Vagina (tissue), 2 donors: ENCODE measurements around the gene SPSB3. TPM values are rescaled to one million over a fixed set of nuclear protein-coding genes. Genes with fewer than 3 reads are reported as not detected.

Experiments used
- DNase-seq, 2 donors: peaks; one replicate each; pipeline ENCODE4 v3.0.0-alpha.2; 2017; ENCODE audit errors: extremely low spot score in 2 of 2
- H3K27ac ChIP-seq: fragments of 200-600 bp; sonication (generic); one replicate; pipeline ENCODE4 v1.5.1; 2019
- H3K27me3 ChIP-seq: fragments of 200-600 bp; sonication (generic); one replicate; pipeline ENCODE4 v1.5.1; 2019
- H3K36me3 ChIP-seq, 2 donors: fragments of 200-600 bp; sonication (generic); one replicate each; pipeline ENCODE4 v1.5.1; 2017 to 2019
- H3K4me1 ChIP-seq: fragments of 200-600 bp; sonication (generic); one replicate; pipeline ENCODE4 v1.5.1; 2019
- H3K4me3 ChIP-seq, 2 donors: fragments of 200-600 bp; sonication (generic); 1 replicate in 1 of 2; 2 replicates in 1 of 2; pipeline ENCODE4 v1.5.1; 2016 to 2019
- H3K9me3 ChIP-seq: fragments of 200-600 bp; sonication (generic); one replicate; pipeline ENCODE4 v1.5.1; 2019
- POLR2A ChIP-seq, 2 donors: fragments of 450-650 bp; IDR thresholded peaks; one replicate each; pipeline ENCODE4 v1.6.1; 2017; ENCODE audit warnings: antibody characterized with exemption in 2 of 2, mild to moderate bottlenecking in 2 of 2, moderate library complexity in 2 of 2
- POLR2AphosphoS5 ChIP-seq, 2 donors: sonication (generic); formaldehyde crosslinking; IDR thresholded peaks; one replicate each; pipeline ENCODE4 v1.9.0; 2017; ENCODE audit warnings: antibody characterized with exemption in 2 of 2, mild to moderate bottlenecking in 2 of 2, low read depth in 1 of 2; ENCODE audit not compliant: insufficient read depth in 1 of 2
- intact Hi-C: fragments of 100-400 bp; cut with DNase I; formaldehyde crosslinking; loops from one replicate; pipeline ENCODE4 v1.15.1; 2023
- total RNA-seq: library from RNA; depleted of rRNA; stranded (reverse); fragments of >200 nt; gene quantifications from one replicate; pipeline ENCODE4 v1.2.3, GENCODE V29; 2016
- TF ChIP-seq, protein P1 (sequence below), 3 experiments: fragments of 450-650 bp in 2 of 3; fragments of 200-600 bp in 1 of 3; sonication (generic) in 1 of 3; IDR thresholded peaks; one replicate each; pipeline ENCODE4 v1.5.1; 2017 to 2019; ENCODE audit warnings: antibody characterized with exemption in 3 of 3, mild to moderate bottlenecking in 2 of 3, moderate library complexity in 2 of 3

SPSB3 gene
- total RNA-seq, 1 donor from 2014 or later, result 75.9 TPM

DNA sequence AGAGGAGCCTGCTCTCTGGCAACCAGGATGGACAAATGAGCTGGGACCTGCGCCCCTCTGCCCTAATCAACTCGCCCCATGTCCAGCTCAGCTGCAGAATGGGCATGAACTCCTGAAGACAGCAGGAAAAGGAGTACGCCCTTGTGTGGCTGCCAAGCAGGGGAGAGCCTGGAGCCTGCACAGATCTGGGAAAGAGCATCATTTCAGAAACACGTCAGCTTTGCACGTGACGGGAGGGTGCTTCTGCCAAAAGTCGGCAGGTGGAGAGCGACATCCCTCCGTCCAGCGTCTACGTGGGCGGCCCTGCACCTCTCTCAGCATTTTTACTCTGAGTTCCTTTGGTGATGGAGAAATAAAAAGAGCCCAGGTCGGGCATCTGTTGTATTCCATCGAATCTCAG is 29.5 kb downstream of the SPSB3 start:
- intact Hi-C loops, result no loop called here
- H3K36me3 ChIP-seq, result peaks cover 0 to 56% of the 10 kb centered on the region in 2 donors

DNA sequence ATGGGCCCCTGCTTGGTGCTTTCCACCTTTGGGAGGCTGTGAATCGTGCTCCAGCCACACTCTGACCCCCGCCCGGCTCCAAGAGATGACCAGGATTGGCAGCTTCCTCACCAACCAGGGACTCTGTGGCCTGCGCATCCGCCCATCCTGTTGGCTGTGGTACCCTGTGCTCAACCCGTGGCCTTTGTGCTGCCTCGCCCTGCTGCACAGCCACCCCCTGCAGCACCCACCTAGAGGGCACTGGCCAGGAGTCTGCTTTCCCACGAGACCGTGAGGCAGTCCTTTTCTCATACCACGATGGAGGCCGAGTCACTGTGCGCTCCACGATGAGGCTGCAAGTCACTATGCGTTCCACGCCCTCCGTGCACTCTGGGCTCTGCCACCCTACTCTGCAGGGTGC is 30.4 kb downstream of the SPSB3 start:
- Histone ChIP-seq H3K4me1 (no peaks in the 10 kb centered on the region), H3K27ac (no peak overlapping the region), H3K36me3 (peaks cover 0 to 54% of the 10 kb centered on the region in 2 donors), H3K9me3 (no peaks in the 10 kb centered on the region), H3K4me3 (no peak overlapping the region), H3K27me3 (no peaks in the 10 kb centered on the region)
- no peak for TF ChIP-seq POLR2AphosphoS5 (IDR thresholded peaks at IDR 0.05; ENCODE audit: insufficient read depth in 1 of 2, low read depth in 1 of 2)
- TF ChIP-seq, protein P1, sequence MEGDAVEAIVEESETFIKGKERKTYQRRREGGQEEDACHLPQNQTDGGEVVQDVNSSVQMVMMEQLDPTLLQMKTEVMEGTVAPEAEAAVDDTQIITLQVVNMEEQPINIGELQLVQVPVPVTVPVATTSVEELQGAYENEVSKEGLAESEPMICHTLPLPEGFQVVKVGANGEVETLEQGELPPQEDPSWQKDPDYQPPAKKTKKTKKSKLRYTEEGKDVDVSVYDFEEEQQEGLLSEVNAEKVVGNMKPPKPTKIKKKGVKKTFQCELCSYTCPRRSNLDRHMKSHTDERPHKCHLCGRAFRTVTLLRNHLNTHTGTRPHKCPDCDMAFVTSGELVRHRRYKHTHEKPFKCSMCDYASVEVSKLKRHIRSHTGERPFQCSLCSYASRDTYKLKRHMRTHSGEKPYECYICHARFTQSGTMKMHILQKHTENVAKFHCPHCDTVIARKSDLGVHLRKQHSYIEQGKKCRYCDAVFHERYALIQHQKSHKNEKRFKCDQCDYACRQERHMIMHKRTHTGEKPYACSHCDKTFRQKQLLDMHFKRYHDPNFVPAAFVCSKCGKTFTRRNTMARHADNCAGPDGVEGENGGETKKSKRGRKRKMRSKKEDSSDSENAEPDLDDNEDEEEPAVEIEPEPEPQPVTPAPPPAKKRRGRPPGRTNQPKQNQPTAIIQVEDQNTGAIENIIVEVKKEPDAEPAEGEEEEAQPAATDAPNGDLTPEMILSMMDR (IDR thresholded peaks at IDR 0.05), result no peak
- no peak for DNase-seq
- intact Hi-C loops, result no loop called here

More for the DNA sequence above, 29.5 kb downstream of the SPSB3 start:
- H3K4me3 ChIP-seq, result no peak overlapping the region
- H3K27me3 ChIP-seq, result no peaks in the 10 kb centered on the region
- H3K9me3 ChIP-seq, result no peaks in the 10 kb centered on the region
- H3K27ac ChIP-seq, result no peak overlapping the region
- no peaks in the 10 kb centered on the region for H3K4me1 ChIP-seq
- DNase-seq, result no peak
- TF ChIP-seq, protein P1 (IDR thresholded peaks at IDR 0.05), result no peak
- TF ChIP-seq POLR2A (IDR thresholded peaks at IDR 0.05), result no peak
- TF ChIP-seq POLR2AphosphoS5 (IDR thresholded peaks at IDR 0.05; ENCODE audit: insufficient read depth in 1 of 2, low read depth in 1 of 2), result no peak

DNA sequence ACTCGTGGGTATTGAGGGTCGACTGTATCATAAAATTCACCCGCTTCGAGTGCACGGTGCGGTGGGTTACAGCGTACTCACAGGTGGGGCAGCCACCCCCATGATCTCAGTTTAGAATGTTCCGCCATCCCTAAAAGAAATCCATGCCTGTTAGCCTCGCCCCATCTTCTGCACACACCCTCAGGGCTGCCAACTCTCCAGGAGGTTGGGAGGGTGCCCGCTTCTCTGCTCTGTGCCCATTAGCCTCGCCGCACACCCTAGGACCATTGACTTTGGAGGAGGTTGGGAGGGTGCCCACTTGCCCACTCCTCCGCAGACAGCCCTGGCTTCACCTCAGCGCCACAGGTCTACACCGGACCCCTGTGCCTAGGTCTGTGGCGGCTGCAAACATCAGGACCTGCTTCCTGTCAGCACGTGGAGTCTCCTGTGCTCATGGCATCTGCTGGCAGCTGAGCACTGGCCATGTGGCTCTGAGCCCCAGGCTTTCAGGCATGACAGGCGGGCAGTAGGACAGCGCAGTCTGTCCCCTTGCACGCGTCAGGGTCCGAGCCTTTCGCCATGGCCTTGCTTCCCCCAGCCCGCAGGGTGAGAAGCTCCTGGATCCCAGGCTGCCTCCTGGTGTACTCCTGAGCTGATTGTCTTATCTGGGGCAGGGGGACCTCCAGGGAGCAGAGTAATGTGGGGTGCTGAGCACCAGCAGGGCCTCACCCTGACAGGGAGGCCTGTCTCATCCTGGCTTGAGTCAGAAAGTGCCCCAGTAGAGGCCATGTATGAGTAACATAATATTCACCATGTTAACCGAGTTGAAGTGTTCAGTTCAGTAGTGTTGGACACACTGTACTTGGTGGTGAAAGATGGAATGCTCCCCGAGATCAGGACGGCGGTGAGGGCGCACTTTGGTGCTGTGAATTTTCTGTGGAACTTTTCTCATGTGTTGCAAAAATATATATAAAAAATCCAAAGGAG is 32.9 kb downstream of the SPSB3 start:
- intact Hi-C loops, result no loop called here
- peaks cover 0 to 58% of the 10 kb centered on the region in 2 donors for H3K36me3 ChIP-seq

DNA sequence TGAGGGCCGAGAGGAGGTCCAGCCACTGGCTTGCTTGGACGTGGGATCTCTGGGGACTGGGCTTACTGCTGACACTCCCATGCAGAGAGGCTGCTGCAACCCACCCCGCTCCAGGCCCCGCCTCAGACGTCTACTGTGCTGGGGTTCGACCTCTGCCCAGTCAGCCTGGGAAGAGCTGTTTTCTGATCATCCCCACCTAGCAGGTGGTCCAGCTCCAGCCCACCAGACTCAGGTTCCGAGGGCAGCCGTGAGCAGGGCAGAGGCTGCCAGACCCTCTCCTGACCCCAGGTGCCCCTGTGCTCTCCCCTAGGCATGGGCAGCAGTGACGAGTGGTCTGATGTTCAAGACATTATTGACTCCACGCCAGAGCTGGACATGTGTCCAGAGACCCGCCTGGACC is 34.4 kb downstream of the SPSB3 start:
- no peaks in the 10 kb centered on the region for H3K27me3 ChIP-seq
- TF ChIP-seq, protein P1 (IDR thresholded peaks at IDR 0.05), result no peak
- H3K4me1 ChIP-seq, result no peaks in the 10 kb centered on the region
- H3K27ac ChIP-seq, result no peak overlapping the region
- no peaks in the 10 kb centered on the region for H3K9me3 ChIP-seq
- intact Hi-C loops, result no loop called here
- peaks cover 0 to 65% of the 10 kb centered on the region in 2 donors for H3K36me3 ChIP-seq
- no peak overlapping the region for H3K4me3 ChIP-seq
- DNase-seq, result no peak

More for the DNA sequence above, 32.9 kb downstream of the SPSB3 start:
- no peaks in the 10 kb centered on the region for H3K4me1 ChIP-seq
- H3K4me3 ChIP-seq, result no peak overlapping the region
- no peak for DNase-seq
- H3K27me3 ChIP-seq, result no peaks in the 10 kb centered on the region
- H3K9me3 ChIP-seq, result no peaks in the 10 kb centered on the region
- TF ChIP-seq, protein P1 (IDR thresholded peaks at IDR 0.05), result no peak
- no peak for TF ChIP-seq POLR2AphosphoS5 (IDR thresholded peaks at IDR 0.05; ENCODE audit: insufficient read depth in 1 of 2, low read depth in 1 of 2)
- no peak for TF ChIP-seq POLR2A (IDR thresholded peaks at IDR 0.05)
- H3K27ac ChIP-seq, result no peak overlapping the region

DNA sequence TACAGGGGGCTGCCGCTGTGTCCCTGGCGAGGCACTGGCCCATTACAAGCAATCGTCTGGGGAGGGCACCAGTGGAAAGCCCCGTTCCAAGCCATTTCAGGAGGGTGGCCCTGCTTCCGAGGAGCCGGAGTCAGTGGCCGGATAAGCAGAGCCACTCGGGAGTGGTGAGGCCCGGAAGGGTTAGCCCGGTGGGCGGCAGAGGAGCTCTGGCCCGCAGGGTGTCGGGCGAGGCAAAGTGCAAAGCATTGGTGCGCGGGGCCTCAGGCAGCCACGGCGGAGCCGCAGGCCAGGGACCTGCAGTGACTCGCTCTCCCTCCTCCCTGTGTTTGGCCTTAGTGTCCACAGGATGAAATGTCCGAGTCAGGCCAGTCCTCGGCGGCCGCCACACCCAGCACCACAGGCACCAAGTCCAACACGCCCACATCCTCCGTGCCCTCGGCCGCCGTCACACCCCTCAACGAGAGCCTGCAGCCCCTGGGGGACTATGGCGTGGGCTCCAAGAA is 35.6 kb downstream of the SPSB3 start:
- no peak overlapping the region for H3K4me3 ChIP-seq
- no peaks in the 10 kb centered on the region for H3K9me3 ChIP-seq
- H3K36me3 ChIP-seq, result peaks cover 0 to 57% of the 10 kb centered on the region in 2 donors
- no peak for DNase-seq
- no peak for TF ChIP-seq POLR2AphosphoS5 (IDR thresholded peaks at IDR 0.05; ENCODE audit: insufficient read depth in 1 of 2, low read depth in 1 of 2)
- no peak for TF ChIP-seq POLR2A (IDR thresholded peaks at IDR 0.05)
- TF ChIP-seq, protein P1 (IDR thresholded peaks at IDR 0.05), result no peak
- H3K27ac ChIP-seq, result no peak overlapping the region
- H3K4me1 ChIP-seq, result no peaks in the 10 kb centered on the region
- intact Hi-C loops, result no loop called here
- H3K27me3 ChIP-seq, result no peaks in the 10 kb centered on the region
